ENCODE data around the gene AGBL1.

Gene AGBL1

DNA sequence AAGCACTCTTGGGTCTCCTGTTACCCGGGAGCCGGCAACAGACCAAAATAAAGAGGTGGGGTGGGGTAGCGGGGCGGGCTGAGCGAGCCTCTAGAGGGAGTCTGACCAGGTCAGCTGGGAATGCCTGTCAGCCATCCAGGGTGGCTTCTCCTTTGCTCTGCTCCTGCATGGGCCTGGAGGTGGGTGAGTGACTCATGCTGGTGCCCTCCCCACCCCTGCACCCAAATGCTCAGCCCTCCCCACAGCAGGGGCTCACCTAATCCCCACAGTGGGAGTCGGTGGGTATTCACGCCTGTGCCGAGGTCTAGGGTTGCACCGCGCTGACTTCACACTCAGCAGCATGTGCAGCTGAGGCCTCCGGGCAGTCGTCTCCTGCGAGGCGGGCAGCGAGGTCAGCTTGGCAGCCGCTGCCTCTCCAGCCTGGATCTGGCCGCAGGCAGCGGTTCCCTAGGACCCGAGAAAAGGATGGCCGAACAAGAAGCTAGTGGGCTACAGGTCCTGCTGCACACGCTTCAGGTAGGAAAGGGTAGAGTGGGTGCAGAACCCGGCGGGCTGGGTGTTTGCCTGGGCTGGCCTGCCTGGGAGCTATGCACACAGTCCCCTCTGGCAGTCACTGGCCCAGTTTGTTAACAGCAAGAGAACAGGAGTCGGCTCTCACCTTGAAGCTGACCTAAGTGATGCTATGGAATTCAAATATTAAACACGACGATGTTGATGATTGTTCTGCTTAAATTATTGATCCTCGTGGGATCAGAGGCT is at the start of gene AGBL1:
AGBL1 (plus strand) TSS at position 364 of the 759 bp plus-strand sequence.
- Histone ChIP-seq H3K27me3 (ENCODE audit: low read depth, low read length) (no peaks in the 10 kb centered on the region), H3K36me3 (ENCODE audit: control insufficient read depth in 1 of 2, insufficient read depth in 2 of 2, low read length in 2 of 2) (no peaks in the 10 kb centered on the region), H3K4me1 (ENCODE audit: control insufficient read depth in 1 of 2, insufficient read depth in 2 of 2, low read length in 2 of 2) (peaks cover 0 to 7% of the 10 kb centered on the region in 2 donors), H3K4me3 (ENCODE audit: low read depth in 1 of 2, low read length in 2 of 2) (no peak within 1 kb of the TSS), H3K27ac (ENCODE audit: low read length) (no peak within 1 kb of the TSS), H3K9me3 (ENCODE audit: control insufficient read depth in 1 of 2, low read length in 2 of 2) (no peaks in the 10 kb centered on the region)

GRCh38 chr15:86034904-86035303 is 44.8 kb upstream of the AGBL1 start:
- Histone ChIP-seq H3K4me1 (ENCODE audit: control insufficient read depth in 1 of 2, insufficient read depth in 2 of 2, low read length in 2 of 2) (no peaks in the 10 kb centered on the region), H3K4me3 (ENCODE audit: low read depth in 1 of 2, low read length in 2 of 2) (no peak overlapping the region), H3K36me3 (ENCODE audit: control insufficient read depth in 1 of 2, insufficient read depth in 2 of 2, low read length in 2 of 2) (no peaks in the 10 kb centered on the region), H3K9me3 (ENCODE audit: control insufficient read depth in 1 of 2, low read length in 2 of 2) (no peaks in the 10 kb centered on the region), H3K27ac (ENCODE audit: low read length) (no peak overlapping the region), H3K27me3 (ENCODE audit: low read depth, low read length) (no peaks in the 10 kb centered on the region)

- Histone ChIP-seq H3K4me1 (ENCODE audit: control insufficient read depth in 1 of 2, insufficient read depth in 2 of 2, low read length in 2 of 2) (no peaks in the 10 kb centered on the region), H3K36me3 (ENCODE audit: control insufficient read depth in 1 of 2, insufficient read depth in 2 of 2, low read length in 2 of 2) (no peaks in the 10 kb centered on the region), H3K27ac (ENCODE audit: low read length) (no peak overlapping the region), H3K9me3 (ENCODE audit: control insufficient read depth in 1 of 2, low read length in 2 of 2) (no peaks in the 10 kb centered on the region), H3K4me3 (ENCODE audit: low read depth in 1 of 2, low read length in 2 of 2) (no peak overlapping the region), H3K27me3 (ENCODE audit: low read depth, low read length) (no peaks in the 10 kb centered on the region)
Observed at GRCh38 chr15:86036243-86036642, 43.4 kb upstream of the AGBL1 start.

- H3K27ac ChIP-seq (ENCODE audit: low read length) = no peak overlapping the region
- H3K4me3 ChIP-seq (ENCODE audit: low read depth in 1 of 2, low read length in 2 of 2) = no peak overlapping the region
- H3K9me3 ChIP-seq (ENCODE audit: control insufficient read depth in 1 of 2, low read length in 2 of 2) = no peaks in the 10 kb centered on the region
- no peaks in the 10 kb centered on the region for H3K27me3 ChIP-seq (ENCODE audit: low read depth, low read length)
- no peaks in the 10 kb centered on the region for H3K36me3 ChIP-seq (ENCODE audit: control insufficient read depth in 1 of 2, insufficient read depth in 2 of 2, low read length in 2 of 2)
- no peaks in the 10 kb centered on the region for H3K4me1 ChIP-seq (ENCODE audit: control insufficient read depth in 1 of 2, insufficient read depth in 2 of 2, low read length in 2 of 2)
Observed at GRCh38 chr15:86038491-86038890, 41.2 kb upstream of the AGBL1 start.

GRCh38 chr15:86040356-86041033 is 39.2 kb upstream of the AGBL1 start:
- Histone ChIP-seq H3K27ac (ENCODE audit: low read length) (no peak overlapping the region), H3K27me3 (ENCODE audit: low read depth, low read length) (no peaks in the 10 kb centered on the region)

DNA sequence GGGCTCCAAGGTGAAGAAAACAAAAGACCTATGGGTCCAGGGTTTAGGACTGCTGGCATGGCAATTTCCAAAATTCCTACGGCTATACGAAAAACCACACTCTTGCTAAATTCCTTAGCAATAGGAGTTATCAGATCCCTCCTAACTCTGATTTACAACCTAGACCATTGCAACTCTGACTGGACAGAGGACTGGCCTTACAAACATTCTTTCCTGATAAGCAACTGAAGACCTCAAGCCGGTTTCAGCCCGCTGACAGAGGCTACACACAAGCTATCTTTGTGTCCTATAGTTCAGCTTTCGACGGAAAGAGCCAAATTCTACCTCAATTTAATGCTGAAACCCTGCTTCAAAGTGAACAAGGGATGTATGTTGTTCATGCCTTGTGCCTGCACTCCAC is 38.3 kb upstream of the AGBL1 start:
- Histone ChIP-seq H3K36me3 (ENCODE audit: control insufficient read depth in 1 of 2, insufficient read depth in 2 of 2, low read length in 2 of 2) (no peaks in the 10 kb centered on the region), H3K27me3 (ENCODE audit: low read depth, low read length) (no peaks in the 10 kb centered on the region), H3K27ac (ENCODE audit: low read length) (no peak overlapping the region), H3K4me3 (ENCODE audit: low read depth in 1 of 2, low read length in 2 of 2) (no peak overlapping the region), H3K4me1 (ENCODE audit: control insufficient read depth in 1 of 2, insufficient read depth in 2 of 2, low read length in 2 of 2) (no peaks in the 10 kb centered on the region), H3K9me3 (ENCODE audit: control insufficient read depth in 1 of 2, low read length in 2 of 2) (no peaks in the 10 kb centered on the region)

More at GRCh38 chr15:86040356-86041033, 39.2 kb upstream of the AGBL1 start:
- no peaks in the 10 kb centered on the region for H3K36me3 ChIP-seq (ENCODE audit: control insufficient read depth in 1 of 2, insufficient read depth in 2 of 2, low read length in 2 of 2)
- no peaks in the 10 kb centered on the region for H3K4me1 ChIP-seq (ENCODE audit: control insufficient read depth in 1 of 2, insufficient read depth in 2 of 2, low read length in 2 of 2)
- no peak overlapping the region for H3K4me3 ChIP-seq (ENCODE audit: low read depth in 1 of 2, low read length in 2 of 2)
- no peaks in the 10 kb centered on the region for H3K9me3 ChIP-seq (ENCODE audit: control insufficient read depth in 1 of 2, low read length in 2 of 2)

GRCh38 chr15:86042226-86042625 is 37.4 kb upstream of the AGBL1 start:
- Histone ChIP-seq H3K27me3 (ENCODE audit: low read depth, low read length) (no peaks in the 10 kb centered on the region), H3K27ac (ENCODE audit: low read length) (no peak overlapping the region), H3K4me1 (ENCODE audit: control insufficient read depth in 1 of 2, insufficient read depth in 2 of 2, low read length in 2 of 2) (no peaks in the 10 kb centered on the region), H3K9me3 (ENCODE audit: control insufficient read depth in 1 of 2, low read length in 2 of 2) (no peaks in the 10 kb centered on the region), H3K4me3 (ENCODE audit: low read depth in 1 of 2, low read length in 2 of 2) (no peak overlapping the region), H3K36me3 (ENCODE audit: control insufficient read depth in 1 of 2, insufficient read depth in 2 of 2, low read length in 2 of 2) (no peaks in the 10 kb centered on the region)

- Histone ChIP-seq H3K4me3 (ENCODE audit: low read depth in 1 of 2, low read length in 2 of 2) (no peak overlapping the region), H3K27ac (ENCODE audit: low read length) (no peak overlapping the region), H3K27me3 (ENCODE audit: low read depth, low read length) (no peaks in the 10 kb centered on the region), H3K4me1 (ENCODE audit: control insufficient read depth in 1 of 2, insufficient read depth in 2 of 2, low read length in 2 of 2) (no peaks in the 10 kb centered on the region), H3K9me3 (ENCODE audit: control insufficient read depth in 1 of 2, low read length in 2 of 2) (no peaks in the 10 kb centered on the region), H3K36me3 (ENCODE audit: control insufficient read depth in 1 of 2, insufficient read depth in 2 of 2, low read length in 2 of 2) (no peaks in the 10 kb centered on the region)
Observed at GRCh38 chr15:86044981-86045380, 34.7 kb upstream of the AGBL1 start.

GRCh38 chr15:86054338-86054737 is 25.3 kb upstream of the AGBL1 start:
- Histone ChIP-seq H3K27me3 (ENCODE audit: low read depth, low read length) (no peaks in the 10 kb centered on the region), H3K36me3 (ENCODE audit: control insufficient read depth in 1 of 2, insufficient read depth in 2 of 2, low read length in 2 of 2) (no peaks in the 10 kb centered on the region), H3K4me3 (ENCODE audit: low read depth in 1 of 2, low read length in 2 of 2) (no peak overlapping the region), H3K9me3 (ENCODE audit: control insufficient read depth in 1 of 2, low read length in 2 of 2) (no peaks in the 10 kb centered on the region), H3K27ac (ENCODE audit: low read length) (no peak overlapping the region), H3K4me1 (ENCODE audit: control insufficient read depth in 1 of 2, insufficient read depth in 2 of 2, low read length in 2 of 2) (no peaks in the 10 kb centered on the region)

DNA sequence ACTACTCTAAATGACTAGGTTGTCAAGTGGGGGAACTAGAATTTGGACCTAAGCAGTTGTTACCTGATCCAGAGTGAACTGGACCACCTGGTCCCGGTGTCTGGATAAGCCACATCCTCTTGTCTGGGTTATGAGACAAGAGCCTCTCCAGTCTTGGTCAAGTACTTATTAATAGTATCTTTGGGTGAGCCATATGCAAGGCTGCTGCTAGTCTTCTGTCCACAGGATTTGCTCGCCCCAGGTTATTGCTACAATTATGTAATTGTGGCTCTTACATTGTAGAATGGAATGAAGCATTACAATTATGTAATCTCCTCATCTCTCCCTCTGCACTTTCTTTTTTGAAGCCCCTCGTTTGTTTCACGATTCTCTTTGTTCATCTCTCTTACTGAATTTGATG is 24.0 kb upstream of the AGBL1 start:
- Histone ChIP-seq H3K27me3 (ENCODE audit: low read depth, low read length) (no peaks in the 10 kb centered on the region), H3K4me1 (ENCODE audit: control insufficient read depth in 1 of 2, insufficient read depth in 2 of 2, low read length in 2 of 2) (no peaks in the 10 kb centered on the region), H3K27ac (ENCODE audit: low read length) (no peak overlapping the region), H3K4me3 (ENCODE audit: low read depth in 1 of 2, low read length in 2 of 2) (no peak overlapping the region), H3K9me3 (ENCODE audit: control insufficient read depth in 1 of 2, low read length in 2 of 2) (no peaks in the 10 kb centered on the region), H3K36me3 (ENCODE audit: control insufficient read depth in 1 of 2, insufficient read depth in 2 of 2, low read length in 2 of 2) (no peaks in the 10 kb centered on the region)

DNA sequence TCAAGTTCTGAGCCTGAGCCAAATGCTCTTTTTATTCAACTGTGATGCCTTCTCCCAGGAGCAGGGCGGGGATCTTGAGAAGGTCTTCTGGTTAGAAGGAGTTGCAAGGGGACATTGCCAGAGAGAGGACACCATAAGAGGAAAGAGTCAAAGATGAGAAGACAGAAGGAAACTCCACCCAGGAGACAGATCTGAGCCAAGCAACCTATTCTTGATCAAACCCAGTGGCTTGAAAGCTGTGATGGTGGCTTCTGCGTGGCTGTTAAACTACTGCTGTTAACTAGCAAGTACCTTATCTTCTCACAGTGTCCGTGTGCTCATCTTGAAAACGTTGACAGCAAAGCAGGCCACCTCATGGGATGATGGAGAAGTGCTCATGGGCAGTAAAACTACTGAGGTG is 19.8 kb upstream of the AGBL1 start:
- no peaks in the 10 kb centered on the region for H3K36me3 ChIP-seq (ENCODE audit: control insufficient read depth in 1 of 2, insufficient read depth in 2 of 2, low read length in 2 of 2)

More for the DNA sequence above, 19.8 kb upstream of the AGBL1 start:
- H3K27me3 ChIP-seq (ENCODE audit: low read depth, low read length) = no peaks in the 10 kb centered on the region
- H3K4me3 ChIP-seq (ENCODE audit: low read depth in 1 of 2, low read length in 2 of 2) = no peak overlapping the region
- no peaks in the 10 kb centered on the region for H3K4me1 ChIP-seq (ENCODE audit: control insufficient read depth in 1 of 2, insufficient read depth in 2 of 2, low read length in 2 of 2)
- H3K27ac ChIP-seq (ENCODE audit: low read length) = no peak overlapping the region
- H3K9me3 ChIP-seq (ENCODE audit: control insufficient read depth in 1 of 2, low read length in 2 of 2) = no peaks in the 10 kb centered on the region

Data from muscle layer of duodenum (tissue), 2 donors.